GM21786 (cell line): ENCODE results near the gene CIB2.

Experiments
- ATAC-seq: cut with Tn5 transposase; IDR thresholded peaks from one replicate; pipeline ENCODE4 v1.9.1; 2021; ENCODE audit not compliant: unreplicated experiment

CIB2 gene

DNA sequence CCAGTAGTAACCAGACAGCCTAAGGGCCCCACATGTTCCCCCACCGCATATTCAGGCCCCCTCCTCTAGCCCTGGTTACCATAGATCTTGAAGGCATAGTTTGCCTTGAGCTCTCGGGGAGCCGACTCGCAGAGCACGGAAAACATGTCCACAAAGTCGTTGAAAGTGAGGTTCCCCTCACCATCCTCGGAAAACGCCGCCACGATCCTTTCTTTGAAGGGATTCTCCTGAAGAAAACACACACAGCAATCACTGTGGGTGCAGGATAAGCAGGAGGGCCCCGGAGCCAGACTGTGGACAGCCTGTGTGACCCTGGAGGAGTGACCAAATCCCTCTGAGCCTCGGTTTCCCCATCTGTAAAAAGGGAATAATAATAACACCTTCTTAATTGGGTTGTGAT is 22.1 kb downstream of the CIB2 start:
- ATAC-seq: no peak

DNA sequence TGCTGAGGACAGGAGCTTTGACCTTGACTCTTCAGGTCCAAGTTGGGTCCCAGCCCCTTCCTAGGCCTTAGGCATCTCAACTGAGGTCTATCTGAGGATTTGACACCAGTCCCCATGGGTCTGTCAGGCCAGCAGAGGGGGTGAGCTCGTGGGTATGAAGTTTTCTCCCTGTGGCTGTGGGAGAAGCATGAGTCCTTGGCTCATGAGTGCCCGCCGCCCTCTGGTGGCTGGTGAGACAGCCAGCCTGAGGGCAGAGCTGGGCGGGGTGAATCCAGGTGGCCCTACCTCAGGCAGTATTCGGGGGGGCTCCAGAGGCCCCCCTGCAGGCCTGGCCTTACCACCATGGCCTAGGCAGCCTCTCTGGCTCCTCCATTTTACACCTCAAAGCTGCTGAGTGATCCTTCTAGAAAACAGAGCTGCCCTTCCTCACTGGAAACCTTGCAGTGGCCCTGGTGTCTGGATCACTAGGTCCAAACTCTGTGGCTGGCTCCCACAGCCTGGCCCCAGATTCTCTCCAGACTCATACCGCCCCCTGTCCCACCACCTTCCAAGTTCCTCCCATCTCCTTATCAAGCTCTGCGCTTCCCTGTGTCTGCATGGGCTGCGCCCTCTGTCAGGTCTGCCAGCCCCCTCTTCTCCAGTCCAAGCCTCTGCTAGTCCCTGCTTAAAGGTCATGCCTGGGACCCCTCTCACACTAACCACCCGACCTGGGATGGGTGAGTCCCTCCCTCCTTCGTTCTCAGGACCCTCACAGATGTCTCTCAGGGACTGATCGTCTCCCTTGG is 22.8 kb downstream of the CIB2 start:
- ATAC-seq: peak; percentile 43

DNA sequence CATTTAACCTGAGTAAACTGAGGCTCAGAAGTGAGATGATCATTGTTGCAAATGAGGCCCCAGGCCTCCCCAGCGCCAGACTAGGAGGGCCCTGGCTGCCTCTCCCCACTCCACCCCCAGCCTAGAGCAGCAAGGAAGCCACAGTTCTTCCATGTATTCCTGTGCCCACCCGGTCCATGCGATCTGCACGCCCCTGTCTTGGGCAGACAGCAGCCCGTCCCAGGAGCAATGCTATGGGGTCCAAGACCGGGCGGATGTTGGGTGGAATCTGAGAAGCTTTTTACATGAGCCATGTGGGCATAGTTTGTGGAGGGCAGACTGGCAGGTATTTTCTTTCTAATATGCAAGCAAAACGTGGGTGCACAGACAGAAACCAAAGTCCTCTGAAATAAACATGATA is 23.8 kb downstream of the CIB2 start:
- no peak for ATAC-seq

DNA sequence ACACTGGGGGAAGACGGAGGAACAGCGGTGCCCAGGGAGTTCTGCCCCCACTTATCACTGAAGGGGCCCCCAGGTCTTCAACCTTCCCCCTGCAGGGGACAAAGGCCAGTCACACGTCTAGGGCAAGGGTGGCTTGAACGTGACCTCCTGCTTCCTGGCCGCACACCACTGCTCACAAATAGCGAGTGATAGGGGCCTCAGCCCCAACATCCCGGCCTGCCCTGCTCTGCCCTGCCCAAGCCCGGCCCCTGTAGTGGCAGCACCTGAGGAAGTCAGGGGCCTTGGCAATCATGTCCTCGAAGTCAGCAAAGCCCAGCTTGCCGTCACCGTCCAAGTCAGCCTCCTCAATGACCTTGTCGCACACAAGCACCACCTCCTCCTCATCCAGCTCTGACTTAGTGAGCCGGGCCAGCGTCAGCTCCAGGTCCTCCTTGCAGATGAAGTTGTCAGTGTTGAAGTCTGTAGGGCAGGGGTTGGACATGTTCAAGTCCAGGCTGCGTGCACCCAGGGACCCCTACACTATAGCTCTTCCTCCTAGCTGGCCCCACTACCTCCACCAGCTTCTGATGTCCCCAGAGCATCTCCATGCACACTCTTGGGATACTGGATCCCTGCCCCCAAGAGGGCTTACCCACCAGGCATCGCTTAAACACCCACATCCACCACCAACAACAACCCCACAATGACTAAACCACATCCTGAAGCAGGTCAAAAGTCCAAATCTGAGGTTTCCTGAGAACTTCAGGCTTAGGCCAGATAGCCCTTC is 25.6 kb downstream of the CIB2 start:
- ATAC-seq: no peak

DNA sequence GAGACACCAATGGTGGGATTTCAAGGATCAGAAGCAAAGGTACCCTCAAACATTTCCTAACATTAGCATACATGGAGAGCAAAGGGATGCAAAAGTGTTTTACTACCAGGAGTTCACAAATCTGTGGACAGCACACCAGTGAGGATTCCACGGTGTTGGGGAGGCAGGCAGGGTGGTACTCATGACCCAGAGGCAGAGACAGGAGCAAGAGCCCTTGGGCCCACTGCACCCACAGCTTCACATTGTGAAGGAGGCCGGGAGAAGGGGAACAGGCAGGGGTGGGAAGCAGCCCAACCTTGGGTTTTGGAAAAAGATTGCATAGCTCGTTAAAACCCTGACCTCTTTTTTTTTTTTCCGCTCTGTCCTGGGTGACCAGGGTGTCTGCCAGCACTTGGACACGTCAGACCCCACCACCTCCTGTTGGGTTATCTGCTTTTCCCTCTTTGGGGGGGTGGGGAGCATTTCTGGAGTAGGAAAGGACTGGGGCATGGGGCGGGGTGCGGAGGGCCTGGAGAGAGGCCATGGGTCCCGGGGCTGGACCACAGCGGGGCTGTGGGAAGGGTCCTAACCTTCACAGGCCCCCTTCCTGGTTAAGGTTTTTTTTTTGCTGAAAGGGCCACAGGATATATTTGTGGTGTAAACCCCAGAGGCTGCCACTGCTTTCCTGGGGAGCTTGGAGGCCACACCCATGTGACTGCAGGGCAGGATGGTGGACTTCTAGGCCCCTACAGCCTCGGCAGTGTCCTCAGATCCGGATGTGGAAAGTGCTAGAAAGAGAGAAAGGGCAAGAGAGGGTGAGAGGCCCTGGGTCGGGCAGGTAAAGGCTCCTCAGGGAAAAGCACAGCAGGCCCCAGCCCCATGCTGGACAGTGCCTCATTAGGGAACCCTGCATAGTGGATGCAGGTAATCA is 26.4 kb downstream of the CIB2 start:
- ATAC-seq: no peak

DNA sequence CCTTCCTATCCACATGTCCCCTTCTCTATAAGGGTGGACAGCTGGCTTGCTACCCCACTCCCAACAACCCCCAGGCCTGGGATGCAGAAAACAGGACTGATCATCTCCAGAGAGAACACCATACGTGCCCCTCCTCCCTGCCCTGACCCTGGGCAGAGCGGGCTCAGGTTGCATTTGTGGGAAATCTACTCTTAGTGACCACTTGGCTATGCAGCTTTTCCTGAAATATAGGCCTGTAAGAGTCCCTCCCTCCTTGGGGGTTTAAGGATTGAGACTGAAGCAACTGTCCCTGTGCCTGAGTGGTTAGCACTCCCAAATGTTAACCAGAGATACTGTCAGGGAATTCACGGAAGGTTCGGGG is 27.1 kb downstream of the CIB2 start:
- no peak for ATAC-seq

DNA sequence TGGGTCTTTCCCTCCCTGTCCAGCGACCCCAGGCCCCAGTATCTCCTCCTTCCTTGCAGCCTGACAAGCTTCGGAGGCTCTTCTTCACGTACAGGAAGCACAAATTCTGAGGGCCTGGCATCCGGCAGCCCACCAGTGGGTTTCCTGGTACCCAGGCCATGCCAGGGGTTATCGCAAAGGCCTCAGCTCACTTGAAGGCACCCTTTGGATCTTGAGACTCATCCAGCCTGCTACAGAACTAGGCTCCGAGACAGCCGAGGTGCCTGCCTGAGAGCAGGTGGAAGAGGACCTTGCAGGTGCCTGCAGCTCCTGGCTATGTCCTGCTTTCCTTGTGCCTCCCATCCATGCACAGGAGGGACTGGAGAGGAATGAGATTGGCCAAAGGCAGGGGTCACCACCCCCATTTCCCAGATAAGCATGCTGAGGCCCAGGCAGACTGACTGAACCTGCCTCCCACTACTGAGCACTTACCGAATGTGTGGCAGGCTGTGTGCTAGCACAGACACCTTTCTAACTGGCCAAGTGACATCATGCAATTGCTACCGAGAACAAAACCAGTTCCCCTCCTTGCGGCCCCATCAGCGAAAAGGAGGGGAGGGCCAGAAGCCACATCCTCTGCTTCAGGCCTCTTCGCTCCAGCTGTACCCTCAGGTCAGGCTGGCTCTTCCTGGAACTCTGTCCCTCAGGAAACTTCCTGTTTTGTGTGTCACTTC is 27.7 kb downstream of the CIB2 start:
- ATAC-seq: peak; percentile 84

DNA sequence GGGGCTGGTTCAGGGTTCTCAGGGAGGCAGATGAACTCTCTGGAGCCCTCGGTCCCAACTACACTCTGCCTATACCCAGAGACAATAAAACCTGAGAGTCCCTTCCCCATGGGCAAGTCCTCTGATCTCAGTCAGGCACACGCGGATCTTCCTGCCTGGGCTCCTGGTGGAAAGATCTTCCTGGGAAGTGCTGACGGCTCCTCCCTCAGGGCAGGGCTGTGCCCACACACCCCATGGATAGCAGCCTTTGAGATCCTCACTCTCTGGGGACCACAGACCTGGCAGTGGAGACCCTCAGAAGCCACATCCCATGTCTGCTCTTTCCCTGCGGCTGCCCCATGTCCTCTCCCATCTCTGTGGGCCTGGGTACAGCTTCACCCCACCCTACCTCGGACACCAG is 28.5 kb downstream of the CIB2 start:
- no peak for ATAC-seq

DNA sequence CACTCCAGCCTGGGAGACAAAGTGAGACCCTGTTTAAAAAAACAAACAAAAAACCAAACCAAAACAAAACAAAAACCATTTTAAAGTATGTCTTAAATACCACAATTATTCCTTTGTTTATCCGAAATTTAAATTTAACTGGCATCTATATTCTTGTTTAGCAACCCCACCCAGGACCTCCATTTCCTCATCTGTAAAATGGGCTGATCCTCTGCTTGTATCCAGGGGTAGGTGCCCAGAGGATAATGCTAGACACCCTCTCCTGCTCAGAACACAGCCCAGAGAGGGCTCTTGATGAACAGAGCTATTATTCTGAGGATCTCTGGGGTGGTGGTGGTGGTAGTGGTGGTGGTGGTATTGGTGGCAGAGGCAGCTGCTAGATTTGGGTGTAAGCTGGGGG is 29.0 kb downstream of the CIB2 start:
- no peak for ATAC-seq

DNA sequence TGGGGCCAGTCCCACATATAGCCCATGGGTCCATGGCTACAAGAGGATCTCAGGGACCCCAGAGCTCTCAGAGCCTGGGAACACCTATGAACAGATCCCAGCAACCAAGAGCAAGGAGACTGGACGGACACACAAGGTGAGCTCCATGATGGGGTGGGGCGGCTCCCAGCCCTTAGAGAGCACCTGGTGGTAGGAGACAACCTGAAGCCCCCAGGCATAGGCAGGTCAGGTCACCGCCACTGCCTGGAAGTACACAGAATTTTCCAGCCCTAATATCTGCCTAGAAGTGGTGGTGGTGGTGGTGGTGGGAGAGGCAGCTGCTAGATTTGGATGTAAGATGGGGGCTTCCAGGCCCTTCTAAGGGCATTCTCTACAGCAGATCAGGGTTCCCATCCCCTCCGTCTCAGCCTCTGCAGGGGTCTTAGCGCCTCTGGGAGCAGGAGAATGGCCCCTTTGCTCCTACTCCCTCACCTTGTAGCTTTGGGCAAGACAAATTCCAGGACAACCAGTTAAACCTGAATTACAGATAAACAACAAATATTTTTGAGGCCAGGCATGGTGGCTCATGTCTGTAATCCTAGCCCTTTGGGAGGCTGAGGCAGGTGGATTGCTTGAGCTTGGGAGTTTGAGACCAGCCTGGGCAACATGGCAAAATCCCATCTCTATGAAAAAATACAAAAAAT is 29.7 kb downstream of the CIB2 start:
- ATAC-seq: no peak

DNA sequence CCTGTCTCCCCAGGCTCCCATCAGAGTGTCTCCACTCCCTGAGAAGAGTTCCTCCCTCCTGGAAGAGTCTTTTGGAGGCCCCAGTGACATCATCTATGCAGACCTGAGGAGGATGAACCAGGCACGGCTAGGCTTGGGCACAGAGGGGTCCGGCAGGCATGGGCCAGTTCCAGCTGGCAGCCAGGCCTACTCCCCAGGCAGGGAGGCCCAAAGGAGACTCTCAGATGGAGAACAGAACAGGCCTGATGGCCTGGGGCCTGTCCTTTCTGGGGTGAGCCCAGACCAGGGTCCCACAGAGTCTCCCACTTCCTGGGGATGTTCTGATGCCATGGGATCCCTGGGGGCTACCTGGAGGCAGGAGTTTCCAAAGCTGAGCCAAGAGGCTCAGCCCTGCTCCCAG is 30.4 kb downstream of the CIB2 start:
- no peak for ATAC-seq

DNA sequence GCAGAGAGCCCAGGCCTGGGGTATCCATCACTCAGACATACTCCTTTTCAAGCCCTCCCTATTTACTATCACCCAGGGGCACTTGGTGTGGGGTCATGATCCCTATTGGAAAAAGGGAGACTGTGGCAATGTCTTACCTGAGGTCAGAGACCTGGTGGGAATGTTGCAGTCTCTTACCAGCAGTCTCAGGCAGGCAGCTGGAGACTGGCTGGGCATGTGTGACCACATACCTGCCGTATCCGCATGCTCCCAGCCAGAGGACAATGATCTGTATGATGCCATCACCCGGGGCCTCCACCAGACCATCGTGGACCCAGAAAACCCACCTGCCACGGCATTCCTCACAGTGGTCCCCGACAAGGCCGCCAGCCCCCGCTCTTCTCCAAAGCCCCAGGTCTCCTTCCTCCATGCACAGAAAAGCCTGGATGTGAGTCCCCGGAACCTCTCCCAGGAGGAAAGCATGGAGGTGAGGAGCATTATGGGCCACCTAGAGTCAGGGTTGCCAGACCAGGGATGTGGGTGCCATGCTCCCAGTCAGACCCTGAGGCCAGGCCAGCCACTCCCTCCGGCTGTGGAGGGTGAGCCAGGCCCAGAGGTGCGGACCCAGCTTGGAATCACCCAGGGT is 33.0 kb downstream of the CIB2 start:
- ATAC-seq: no peak

DNA sequence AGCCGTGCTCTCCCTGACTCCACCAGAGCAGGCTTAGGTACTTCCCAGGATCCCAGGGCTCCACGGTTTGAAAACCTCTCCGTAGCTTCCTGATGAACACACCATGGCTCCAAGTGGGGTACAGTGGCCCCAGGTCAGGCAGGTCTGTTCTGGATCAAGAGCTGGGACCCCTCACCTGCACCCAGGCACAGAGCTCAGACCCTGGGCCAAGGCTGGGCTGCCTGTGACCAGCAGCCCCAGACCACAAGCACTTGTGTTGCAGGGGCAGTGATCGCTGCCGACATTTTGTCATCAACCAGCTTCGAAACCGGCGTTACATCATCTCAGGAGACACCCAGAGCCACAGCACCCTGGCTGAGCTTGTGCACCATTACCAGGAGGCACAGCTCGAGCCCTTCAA is 33.6 kb downstream of the CIB2 start:
- no peak for ATAC-seq

DNA sequence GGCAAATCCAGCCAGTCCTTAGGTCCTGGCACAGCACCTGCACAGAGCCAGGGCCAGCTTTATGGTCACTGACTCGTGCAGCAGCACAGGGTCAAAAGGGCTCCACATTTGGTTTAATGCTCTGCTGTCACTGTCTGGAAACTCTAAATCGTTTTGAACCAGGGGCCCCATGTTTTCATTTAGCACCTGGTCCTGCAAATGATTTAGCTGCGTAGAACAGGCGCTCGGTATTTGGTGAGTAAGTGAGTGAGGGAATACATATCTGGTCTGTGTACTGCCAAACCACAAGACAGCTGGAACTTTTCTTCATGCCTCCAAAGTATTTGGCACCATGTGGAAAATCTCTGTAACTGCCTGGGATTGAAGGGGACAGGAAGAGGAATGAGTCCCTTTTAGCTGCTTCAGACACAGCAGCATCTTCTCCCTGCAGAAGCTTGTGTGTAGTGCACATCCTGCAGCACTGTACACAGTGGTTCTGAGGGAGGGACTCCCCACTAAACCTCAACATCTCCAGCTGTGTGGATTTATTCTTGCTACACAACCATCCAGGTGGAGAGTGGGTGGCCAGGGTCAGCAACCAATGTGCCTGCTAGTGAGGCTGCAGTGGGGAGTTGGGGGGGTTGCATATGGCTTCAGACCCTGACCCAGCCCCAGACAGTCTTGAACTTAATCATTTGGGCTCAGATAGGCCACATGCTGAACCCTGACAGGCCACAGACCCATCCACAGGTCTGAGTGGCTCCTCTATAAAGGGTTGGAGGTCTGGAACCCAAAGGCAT is 37.8 kb downstream of the CIB2 start:
- ATAC-seq: no peak

DNA sequence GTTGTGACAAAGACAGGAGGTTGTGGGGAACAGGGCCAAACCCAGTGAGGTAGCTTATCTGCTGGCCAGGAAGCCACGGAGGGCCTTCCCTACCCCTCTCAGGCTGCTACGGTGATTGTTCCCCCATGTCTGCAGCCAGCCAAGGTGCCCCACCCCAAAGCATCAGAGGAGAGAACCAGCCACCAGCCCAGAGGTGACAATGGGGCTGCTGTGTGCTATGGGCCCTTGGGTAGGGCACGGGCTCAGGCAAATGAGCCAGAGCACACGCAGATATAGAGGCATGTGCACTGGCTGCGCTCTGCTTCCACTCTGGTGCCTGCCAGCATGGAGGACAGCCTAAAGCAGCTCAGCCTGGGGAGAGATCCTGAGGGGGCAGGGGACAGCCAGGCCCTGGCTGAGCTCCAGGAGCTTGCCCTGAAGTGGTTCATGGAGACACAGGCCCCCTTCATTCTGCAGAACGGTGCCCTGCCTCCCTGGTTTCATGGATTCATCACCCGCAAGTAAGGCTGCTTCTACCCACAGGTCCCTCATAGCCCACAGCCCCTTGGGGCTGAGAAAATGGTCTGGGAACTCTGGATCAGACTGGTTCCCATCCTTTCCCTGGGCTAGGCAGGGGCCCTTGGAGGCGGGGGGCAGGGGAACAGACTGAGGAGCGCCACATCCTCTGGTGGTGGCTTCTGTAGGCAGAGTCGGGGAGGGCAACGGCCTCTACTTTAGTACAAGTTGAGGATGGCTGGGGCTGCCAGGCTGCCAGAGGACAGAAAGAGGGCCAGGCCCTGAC is 38.8 kb downstream of the CIB2 start, which contains the start of gene SH2D7:
TSS of gene SH2D7 (plus strand) at position 301 of the 781 bp plus-strand sequence. CDS start at position 325, 24 bp downstream.
- ATAC-seq: no peak

DNA sequence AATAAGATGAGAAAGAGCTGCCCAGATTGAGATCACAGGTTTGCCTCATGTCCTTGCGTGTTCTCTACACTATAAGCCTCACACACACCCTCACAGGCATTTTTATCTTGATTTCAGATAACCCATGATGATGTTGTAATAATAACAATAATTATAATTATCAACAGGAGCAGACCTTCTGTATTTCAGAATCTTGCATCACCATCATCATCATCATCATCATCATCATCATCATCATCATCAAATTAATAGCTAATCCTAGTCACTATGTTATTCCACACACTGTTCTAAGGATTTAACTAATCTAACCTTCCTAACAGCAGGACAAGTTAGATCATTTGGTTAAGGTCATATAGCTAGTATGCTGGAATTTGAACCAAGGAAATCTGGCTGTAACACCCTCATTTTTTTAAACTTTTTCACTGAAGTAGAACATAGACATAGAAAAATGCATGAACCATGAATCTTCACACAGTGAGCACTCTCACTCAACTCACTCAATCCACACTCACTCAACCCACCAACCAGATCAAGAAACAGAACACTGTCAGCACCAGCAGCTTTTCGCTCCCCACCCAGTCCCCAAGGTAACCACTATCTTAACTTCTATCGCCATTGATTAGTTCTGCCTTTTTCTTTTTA is 40.7 kb downstream of the CIB2 start:
- no peak for ATAC-seq

DNA sequence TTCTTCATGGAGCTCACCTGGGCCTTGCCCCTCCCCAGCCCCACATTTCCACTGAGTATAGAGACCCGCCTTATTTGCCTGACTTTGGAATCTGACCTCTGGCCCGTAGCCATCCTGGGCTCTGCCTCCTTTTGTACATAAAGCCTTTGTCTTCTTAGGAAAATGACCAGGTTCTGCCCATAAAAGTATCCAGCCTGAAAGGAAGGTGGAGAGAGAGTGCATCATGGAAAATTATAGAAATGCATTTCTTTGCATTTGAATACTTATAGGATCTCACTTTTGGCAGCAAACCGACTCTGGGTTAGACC is 42.5 kb downstream of the CIB2 start:
- no peak for ATAC-seq
